Measurements from ENCODE around the gene TIMM21. TPM values are rescaled to one million over a fixed set of nuclear protein-coding genes. Genes with fewer than 3 reads are reported as not detected.

The TIMM21 gene
- total and polyA plus RNA-seq, 9 of the 15 experiments (the other 6 are each of a cell fraction or from before 2014, with no cell fraction given): 54.7 to 229 (median 83.3) TPM

- no peak overlapping the region for H3K4me2 ChIP-seq (ENCODE audit: insufficient read depth, low read length)
These were observed 21.4 kb upstream of the TIMM21 start for GRCh38 chr18:74126684-74127655.

GRCh38 chr18:74128159-74128558 lies 20.2 kb upstream of the TIMM21 start:
- 0% methylated on average over 3 of the region's 3 CpGs for WGBS (ENCODE audit: insufficient coverage, low coverage, missing lambda C conversion rate)
- H2AFZ ChIP-seq (ENCODE audit: low read depth, low read length): no peak overlapping the region
- H3K27me3 ChIP-seq (ENCODE audit: control insufficient read depth in 2 of 2, insufficient read depth in 2 of 2, low read length in 2 of 2): peaks cover 9 to 20% of the 10 kb centered on the region in 2 experiments; a peak in 4 of 5 replicates
- ChIA-PET POLR2A (interaction anchor here (0.6 kb wide), 1 partner anchor 284 kb away, joined by 3 read pairs; no protein-coding TSS in a partner anchor), CTCF (ENCODE audit: low intra/inter-chr PET ratio) (no interaction called here)
- H3K4me2 ChIP-seq (ENCODE audit: insufficient read depth, low read length): no peak overlapping the region
- no peaks in the 10 kb centered on the region for H3K79me2 ChIP-seq (ENCODE audit: control insufficient read depth, insufficient read depth, low read length)
- no TSS peak for BruUV-seq (replicated peaks)
- no peak for TF ChIP-seq NELFE (IDR thresholded peaks at IDR 0.05; ENCODE audit: insufficient read depth, insufficient read length)
- TF ChIP-seq PCBP2 (IDR thresholded peaks at IDR 0.05; ENCODE audit: low read depth, low read length, poor library complexity, severe bottlenecking): no peak
- TF ChIP-seq EP300 (IDR thresholded peaks at IDR 0.05; ENCODE audit: low read length): no peak
- TF ChIP-seq PTTG1 (tag; IDR thresholded peaks at IDR 0.05; ENCODE audit: low read depth): no peak
- TF ChIP-seq NFXL1 (CRISPR knock-in tag; IDR thresholded peaks at IDR 0.05): no peak
- no peak overlapping the region for H3K27ac ChIP-seq (ENCODE audit: extremely low read depth, low read depth, low read length)
- H3K9ac ChIP-seq (ENCODE audit: insufficient read depth in 1 of 2, low read depth in 2 of 2, low read length in 2 of 2): no peak overlapping the region
- in situ Hi-C loops (cut with MboI): no loop called here
- H3K9me3 ChIP-seq (replicated peaks; ENCODE audit: control insufficient read depth, insufficient read depth, low read depth, low read length): no peaks in the 10 kb centered on the region
- no peaks in the 10 kb centered on the region for H3K9me1 ChIP-seq (ENCODE audit: control insufficient read depth, insufficient read depth, low read length)
- no peaks in the 10 kb centered on the region for H3K36me3 ChIP-seq (ENCODE audit: control insufficient read depth, insufficient read depth, low read length)
- no peaks in the 10 kb centered on the region for H3K4me1 ChIP-seq (replicated peaks in 1 of 2; ENCODE audit: control insufficient read depth in 2 of 2, insufficient read depth in 2 of 2, low read length in 2 of 2)
- intact Hi-C loops (cut with micrococcal nuclease): no loop called here
- FAIRE-seq (no peak), ATAC-seq (no peak), DNase-seq (ENCODE audit: extremely low read depth in 1 of 4, low spot score in 3 of 4) (no peak)
- no peaks in the 10 kb centered on the region for H4K20me1 ChIP-seq (replicated peaks; ENCODE audit: control insufficient read depth, insufficient read depth, low read length)
- H3K4me3 ChIP-seq: no peak overlapping the region

More at GRCh38 chr18:74126684-74127655, 21.4 kb upstream of the TIMM21 start:
- no peaks in the 10 kb centered on the region for H3K36me3 ChIP-seq (ENCODE audit: control insufficient read depth, insufficient read depth, low read length)
- no peaks in the 10 kb centered on the region for H3K79me2 ChIP-seq (ENCODE audit: control insufficient read depth, insufficient read depth, low read length)
- no TSS peak for BruUV-seq (replicated peaks)
- H3K4me3 ChIP-seq: no peak overlapping the region
- ATAC-seq: no peak
- TF ChIP-seq ESRRA (IDR thresholded peaks at IDR 0.05; ENCODE audit: borderline replicate concordance, low read depth): no peak
- no peaks in the 10 kb centered on the region for H3K4me1 ChIP-seq (replicated peaks in 1 of 2; ENCODE audit: control insufficient read depth in 2 of 2, insufficient read depth in 2 of 2, low read length in 2 of 2)
- under 1% methylated on average over 9 of the region's 10 CpGs for WGBS (ENCODE audit: insufficient coverage, low coverage, missing lambda C conversion rate)
- no peaks in the 10 kb centered on the region for H4K20me1 ChIP-seq (replicated peaks; ENCODE audit: control insufficient read depth, insufficient read depth, low read length)
- ChIA-PET CTCF (ENCODE audit: low intra/inter-chr PET ratio) (no interaction called here), POLR2A (interaction anchor here (0.6 kb wide), 1 partner anchor 491 kb away, joined by 3 read pairs; no protein-coding TSS in a partner anchor)
- intact Hi-C loops (cut with micrococcal nuclease) (no loop called here), in situ Hi-C loops (cut with MboI) (no loop called here)
- no peak for DNase-seq (ENCODE audit: extremely low read depth in 1 of 4, low spot score in 3 of 4)
- no peaks in the 10 kb centered on the region for H3K9me1 ChIP-seq (ENCODE audit: control insufficient read depth, insufficient read depth, low read length)
- FAIRE-seq: no peak
- H3K27ac ChIP-seq (ENCODE audit: extremely low read depth, low read depth, low read length): no peak overlapping the region
- no peak overlapping the region for H2AFZ ChIP-seq (ENCODE audit: low read depth, low read length)
- H3K9me3 ChIP-seq (replicated peaks; ENCODE audit: control insufficient read depth, insufficient read depth, low read depth, low read length): no peaks in the 10 kb centered on the region
- H3K27me3 ChIP-seq (ENCODE audit: control insufficient read depth in 2 of 2, insufficient read depth in 2 of 2, low read length in 2 of 2): peaks cover 9 to 20% of the 10 kb centered on the region in 2 experiments; a peak in 4 of 5 replicates
- no peak overlapping the region for H3K9ac ChIP-seq (ENCODE audit: insufficient read depth in 1 of 2, low read depth in 2 of 2, low read length in 2 of 2)

Measured in K562 (cell line).